ENCODE measurements around the gene MEG3.

Gene MEG3

DNA sequence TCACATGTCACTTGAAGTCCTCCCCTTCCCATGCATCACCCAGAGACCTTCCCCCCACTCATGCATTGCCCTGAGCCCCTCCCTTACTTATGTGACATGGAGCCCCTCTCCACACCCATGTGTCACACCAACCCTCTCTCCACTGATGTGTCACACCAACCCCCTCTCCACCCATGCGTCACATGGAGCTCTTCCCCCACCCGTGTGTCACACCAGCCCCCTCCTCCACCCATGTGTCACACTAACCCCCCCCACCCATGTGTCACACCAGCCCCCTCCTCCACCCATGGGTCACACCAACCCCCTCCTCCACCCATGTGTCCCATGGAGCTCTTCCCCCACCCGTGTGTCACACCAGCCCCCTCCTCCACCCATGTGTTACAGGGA lies 47.2 kb downstream of the MEG3 start:
- no peak overlapping the region for H3K4me3 ChIP-seq (ENCODE audit: low read depth, low read length)
- no peak for DNase-seq (ENCODE audit: low read depth)
- TF ChIP-seq, protein P1, sequence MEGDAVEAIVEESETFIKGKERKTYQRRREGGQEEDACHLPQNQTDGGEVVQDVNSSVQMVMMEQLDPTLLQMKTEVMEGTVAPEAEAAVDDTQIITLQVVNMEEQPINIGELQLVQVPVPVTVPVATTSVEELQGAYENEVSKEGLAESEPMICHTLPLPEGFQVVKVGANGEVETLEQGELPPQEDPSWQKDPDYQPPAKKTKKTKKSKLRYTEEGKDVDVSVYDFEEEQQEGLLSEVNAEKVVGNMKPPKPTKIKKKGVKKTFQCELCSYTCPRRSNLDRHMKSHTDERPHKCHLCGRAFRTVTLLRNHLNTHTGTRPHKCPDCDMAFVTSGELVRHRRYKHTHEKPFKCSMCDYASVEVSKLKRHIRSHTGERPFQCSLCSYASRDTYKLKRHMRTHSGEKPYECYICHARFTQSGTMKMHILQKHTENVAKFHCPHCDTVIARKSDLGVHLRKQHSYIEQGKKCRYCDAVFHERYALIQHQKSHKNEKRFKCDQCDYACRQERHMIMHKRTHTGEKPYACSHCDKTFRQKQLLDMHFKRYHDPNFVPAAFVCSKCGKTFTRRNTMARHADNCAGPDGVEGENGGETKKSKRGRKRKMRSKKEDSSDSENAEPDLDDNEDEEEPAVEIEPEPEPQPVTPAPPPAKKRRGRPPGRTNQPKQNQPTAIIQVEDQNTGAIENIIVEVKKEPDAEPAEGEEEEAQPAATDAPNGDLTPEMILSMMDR (conservative IDR thresholded peaks at IDR 0.05; ENCODE audit: low read depth, low read length): no peak

- no peak for DNase-seq (ENCODE audit: low read depth)
- H3K4me3 ChIP-seq (ENCODE audit: low read depth, low read length): no peak overlapping the region
- TF ChIP-seq, protein P1 (conservative IDR thresholded peaks at IDR 0.05; ENCODE audit: low read depth, low read length): no peak
Observed at GRCh38 chr14:100874051-100874410, 48.1 kb downstream of the MEG3 start.

GRCh38 chr14:100874411-100875091 lies 48.6 kb downstream of the MEG3 start:
- H3K4me3 ChIP-seq (ENCODE audit: low read depth, low read length): no peak overlapping the region
- TF ChIP-seq, protein P1 (conservative IDR thresholded peaks at IDR 0.05; ENCODE audit: low read depth, low read length): no peak
- DNase-seq (ENCODE audit: low read depth): no peak

DNA sequence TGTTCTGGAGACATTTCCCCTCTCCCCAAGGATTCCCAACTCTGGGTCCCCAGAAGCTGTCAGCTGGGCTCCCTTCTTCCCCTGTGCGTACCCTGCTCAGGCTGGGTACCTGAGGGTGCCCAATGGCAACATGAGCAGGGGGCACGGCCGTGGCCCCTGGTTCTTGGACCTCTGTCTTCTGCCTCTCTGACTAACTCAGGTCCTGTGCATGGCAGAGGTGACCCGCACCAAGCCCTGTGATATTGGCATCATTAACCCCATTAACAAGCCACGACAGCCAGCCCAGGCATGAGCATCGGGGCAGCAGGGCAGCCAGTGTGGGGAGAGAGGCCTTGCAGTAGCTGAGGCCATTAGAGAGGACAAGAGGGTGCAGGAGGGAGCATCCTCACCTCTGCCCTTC lies 49.2 kb downstream of the MEG3 start:
- no peak for DNase-seq (ENCODE audit: low read depth)
- TF ChIP-seq, protein P1 (conservative IDR thresholded peaks at IDR 0.05; ENCODE audit: low read depth, low read length): no peak
- H3K4me3 ChIP-seq (ENCODE audit: low read depth, low read length): no peak overlapping the region

- H3K4me3 ChIP-seq (ENCODE audit: low read depth, low read length): no peak overlapping the region
- no peak for DNase-seq (ENCODE audit: low read depth)
- TF ChIP-seq, protein P1 (conservative IDR thresholded peaks at IDR 0.05; ENCODE audit: low read depth, low read length): no peak
Observed at GRCh38 chr14:100875861-100876590, 50.1 kb downstream of the MEG3 start.

GRCh38 chr14:100878271-100879146 lies 52.6 kb downstream of the MEG3 start:
- TF ChIP-seq, protein P1 (conservative IDR thresholded peaks at IDR 0.05; ENCODE audit: low read depth, low read length): no peak
- no peak for DNase-seq (ENCODE audit: low read depth)
- no peak overlapping the region for H3K4me3 ChIP-seq (ENCODE audit: low read depth, low read length)
